Hindlimb muscle (tissue), 1 donor: Measurements from ENCODE around the gene GBP5. TPM values are rescaled to one million over a fixed set of nuclear protein-coding genes. Genes with fewer than 3 reads are reported as not detected.
"Not testable (repeated sequence)": the region's sequence is repeated elsewhere in the genome, so short reads cannot be mapped to it uniquely, and the experiment has no call there.

Experiments used
- DNase-seq: peaks from one replicate; pipeline ENCODE4 v3.0.0-alpha.2; 2013
- polyA plus RNA-seq: library from polyadenylated mRNA; unstranded; fragments of 120-200 nt; gene quantifications from one replicate; pipeline ENCODE4 v1.2.1, GENCODE V29; 2013; ENCODE audit not compliant: insufficient read length

The GBP5 gene
- polyA plus RNA-seq, 1 donor, result 0.34 TPM

- not testable (repeated sequence) for DNase-seq
These were observed 11.6 kb upstream of the GBP5 start for GRCh38 chr1:89284078-89284763.

- DNase-seq, result no peak
These were observed 8.1 kb upstream of the GBP5 start for GRCh38 chr1:89280766-89281165.

- DNase-seq, result no peak
These were observed 6.4 kb upstream of the GBP5 start for GRCh38 chr1:89279011-89279466.

- no peak for DNase-seq
These were observed 5.1 kb upstream of the GBP5 start for GRCh38 chr1:89277725-89278124.

- DNase-seq, result no peak
These were observed 4.0 kb upstream of the GBP5 start for GRCh38 chr1:89276690-89277089.

- no peak for DNase-seq
These were observed 1.8 kb upstream of the GBP5 start for GRCh38 chr1:89274411-89274857.

- DNase-seq, result no peak
These were observed 691 bp upstream of the GBP5 start for GRCh38 chr1:89273324-89273778.

GRCh38 chr1:89271341-89272015 lies 1.2 kb downstream of the GBP5 start:
- DNase-seq, result no peak

GRCh38 chr1:89270423-89270822 lies 2.2 kb downstream of the GBP5 start:
- no peak for DNase-seq

GRCh38 chr1:89269277-89269676 lies 3.4 kb downstream of the GBP5 start:
- no peak for DNase-seq

GRCh38 chr1:89262643-89263042 lies 10.0 kb downstream of the GBP5 start:
- DNase-seq, result no peak

GRCh38 chr1:89261926-89262515 lies 10.6 kb downstream of the GBP5 start:
- DNase-seq, result no peak

- no peak for DNase-seq
These were observed 11.9 kb downstream of the GBP5 start for GRCh38 chr1:89260566-89261255.

GRCh38 chr1:89260042-89260441 lies 12.6 kb downstream of the GBP5 start:
- DNase-seq, result no peak

- no peak for DNase-seq
These were observed 13.2 kb downstream of the GBP5 start for GRCh38 chr1:89259283-89259971.

- DNase-seq, result no peak
These were observed 15.6 kb downstream of the GBP5 start for GRCh38 chr1:89257041-89257440.

- not testable (repeated sequence) for DNase-seq
These were observed 17.1 kb downstream of the GBP5 start for GRCh38 chr1:89255581-89255980.

- no peak for DNase-seq
These were observed 17.9 kb downstream of the GBP5 start for GRCh38 chr1:89254658-89255287.

- DNase-seq, result no peak
These were observed 29.6 kb downstream of the GBP5 start for GRCh38 chr1:89243046-89243445.
